BLaER1 treated with 17β-estradiol and CSF1 and Interleukin-3, amounts not matched to agents 10 nM and 100 nM (cell line): ENCODE data around the gene KIAA0232.

Experiments used
- H3K27ac ChIP-seq, 11 experiments: shearing (Covaris generic); formaldehyde crosslinking; 2 replicates each; pipeline ENCODE4 v1.8.1; 2022
- H3K27me3 ChIP-seq, 11 experiments: shearing (Covaris generic); formaldehyde crosslinking; 2 replicates each; pipeline ENCODE4 v1.8.1; 2022
- H3K36me3 ChIP-seq, 11 experiments: shearing (Covaris generic); formaldehyde crosslinking; 2 replicates each; pipeline ENCODE4 v1.8.1; 2022
- H3K4me1 ChIP-seq, 10 experiments: shearing (Covaris generic); formaldehyde crosslinking; 2 replicates each; pipeline ENCODE4 v1.8.1; 2022
- H3K4me2 ChIP-seq, 11 experiments: shearing (Covaris generic); formaldehyde crosslinking; 2 replicates each; pipeline ENCODE4 v1.8.1; 2022
- H3K4me3 ChIP-seq, 10 experiments: shearing (Covaris generic); formaldehyde crosslinking; 2 replicates each; pipeline ENCODE4 v1.8.1; 2022
- H3K9ac ChIP-seq, 11 experiments: shearing (Covaris generic); formaldehyde crosslinking; 2 replicates each; pipeline ENCODE4 v1.8.1; 2022
- H3K9me3 ChIP-seq, 11 experiments: shearing (Covaris generic); formaldehyde crosslinking; replicated peaks in 1 of 11; 2 replicates each; pipeline ENCODE4 v1.8.1; 2022
- H4K20me1 ChIP-seq, 11 experiments: shearing (Covaris generic); formaldehyde crosslinking; 2 replicates each; pipeline ENCODE4 v1.8.1; 2022
- Cebpa-rat ChIP-seq, 11 experiments: shearing (Covaris generic); IDR thresholded peaks; 2 replicates each; pipeline ENCODE4 v1.8.1; 2022

Gene KIAA0232

DNA sequence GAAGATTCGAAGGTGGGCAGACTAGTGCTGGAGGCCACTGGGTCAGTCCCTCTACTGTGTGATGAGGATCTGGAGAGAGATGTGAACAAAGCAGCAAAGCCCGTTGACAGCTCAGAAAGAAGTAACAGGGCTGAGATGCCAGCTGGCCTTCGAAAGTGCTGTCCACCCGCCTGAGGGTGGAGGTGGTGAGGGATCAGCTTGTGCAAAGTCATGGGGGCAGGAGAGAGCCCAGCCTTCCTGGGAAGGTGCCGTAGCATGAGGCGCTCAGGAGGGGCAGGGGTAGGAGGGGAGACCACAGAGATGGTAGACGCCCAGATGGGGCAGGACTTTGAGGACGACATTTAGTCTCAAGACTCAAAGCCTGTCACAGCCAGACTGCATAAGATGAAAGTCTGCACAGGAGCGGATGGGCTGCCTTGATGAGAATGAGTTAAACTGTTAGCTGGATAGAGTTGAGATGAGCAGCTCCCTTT is 146.8 kb downstream of the KIAA0232 start:
- H3K27me3 ChIP-seq: no peaks in the 10 kb centered on the region
- peak overlapping the region; percentile 81 to 98 (median 95) for H3K27ac ChIP-seq
- H3K4me1 ChIP-seq: peaks cover 89 to 98% (median 96%) of the 10 kb centered on the region in 10 experiments
- peak overlapping the region in 8 of 10 experiments; percentile 1 to 64 (median 44); a peak in 12 of 20 replicates for H3K4me3 ChIP-seq
- TF ChIP-seq Cebpa-rat (IDR thresholded peaks at IDR 0.05): no peak
- H3K36me3 ChIP-seq: peaks cover 54 to 80% (median 67%) of the 10 kb centered on the region in 11 experiments
- peak overlapping the region; percentile 64 to 94 (median 82) for H3K9ac ChIP-seq
- H3K9me3 ChIP-seq: peaks cover 0 to 29% (median 26%) of the 10 kb centered on the region in 11 experiments; a peak in 19 of 22 replicates
- peak overlapping the region; percentile 84 to 99 (median 96) for H3K4me2 ChIP-seq
- peaks cover 0 to 65% (median 6%) of the 10 kb centered on the region in 11 experiments; a peak in 11 of 22 replicates for H4K20me1 ChIP-seq

DNA sequence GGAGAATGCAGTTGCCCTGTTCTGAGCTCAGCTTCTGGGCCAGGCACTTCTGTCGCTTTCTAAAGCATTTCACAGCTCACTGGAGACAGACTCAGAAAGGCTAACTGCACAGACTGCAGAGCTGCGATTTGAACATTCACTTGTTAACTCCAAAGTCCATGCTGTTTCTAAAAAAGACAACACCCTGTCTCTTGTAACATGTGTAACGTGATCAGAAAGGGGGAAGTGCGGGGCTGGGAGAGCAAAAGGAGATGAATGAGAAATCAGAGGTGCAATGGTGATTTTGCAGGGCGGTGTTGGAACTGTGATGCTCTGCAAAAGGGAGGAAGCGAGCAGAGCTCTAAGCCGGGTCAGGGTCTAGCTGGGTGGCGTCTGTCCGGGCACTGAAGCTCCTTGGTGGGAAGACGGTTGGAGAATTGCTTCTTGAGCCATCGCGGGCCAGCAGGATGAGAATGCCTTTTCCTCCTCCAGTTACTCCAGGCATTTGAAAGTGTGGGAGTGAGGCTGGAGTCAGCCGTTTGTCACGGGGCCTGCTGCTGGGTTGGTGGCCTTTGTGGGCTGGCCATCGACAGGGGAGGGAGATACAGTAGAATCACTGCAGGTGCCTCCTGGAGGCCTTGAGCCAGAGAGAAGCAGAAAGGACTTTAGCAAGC is 147.4 kb downstream of the KIAA0232 start:
- TF ChIP-seq Cebpa-rat (IDR thresholded peaks at IDR 0.05): no peak
- Histone ChIP-seq H3K4me2 (peak overlapping the region; percentile 84 to 99 (median 96)), H3K4me3 (peak overlapping the region in 8 of 10 experiments; percentile 1 to 64 (median 44); a peak in 12 of 20 replicates), H3K36me3 (peaks cover 51 to 80% (median 67%) of the 10 kb centered on the region in 11 experiments), H3K4me1 (peaks cover 89 to 98% (median 96%) of the 10 kb centered on the region in 10 experiments), H3K27ac (peak overlapping the region; percentile 81 to 98 (median 95)), H3K27me3 (no peaks in the 10 kb centered on the region), H4K20me1 (peaks cover 0 to 59% (median 6%) of the 10 kb centered on the region in 11 experiments; a peak in 11 of 22 replicates), H3K9ac (peak overlapping the region; percentile 64 to 94 (median 82)), H3K9me3 (peaks cover 0 to 33% (median 27%) of the 10 kb centered on the region in 11 experiments; a peak in 19 of 22 replicates)

DNA sequence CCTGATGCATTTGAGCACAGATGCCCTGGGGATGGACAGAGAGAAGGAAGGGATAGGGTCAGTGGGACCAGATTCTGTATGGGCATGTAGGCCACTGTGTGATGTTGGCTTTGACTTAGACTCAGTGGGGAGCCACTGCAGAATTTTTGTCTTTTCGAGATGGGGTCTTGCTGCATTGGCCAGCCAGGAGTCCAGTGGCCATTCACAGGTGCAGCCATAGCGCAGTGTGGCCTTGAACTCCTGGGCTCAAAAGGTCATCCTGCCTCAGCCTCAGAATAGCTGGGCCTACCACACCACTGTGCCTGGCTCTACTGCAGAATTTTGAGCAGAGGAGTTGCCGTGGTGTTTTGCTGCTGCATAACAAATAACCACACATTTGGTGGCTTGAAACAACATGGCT is 149.9 kb downstream of the KIAA0232 start:
- H3K36me3 ChIP-seq: peaks cover 59 to 87% (median 81%) of the 10 kb centered on the region in 11 experiments
- H3K9me3 ChIP-seq: peaks cover 0 to 46% (median 37%) of the 10 kb centered on the region in 11 experiments; a peak in 19 of 22 replicates
- H4K20me1 ChIP-seq: peaks cover 0 to 35% (median 6%) of the 10 kb centered on the region in 11 experiments; a peak in 11 of 22 replicates
- no peak overlapping the region for H3K9ac ChIP-seq
- peaks cover 89 to 99% (median 97%) of the 10 kb centered on the region in 10 experiments for H3K4me1 ChIP-seq
- no peaks in the 10 kb centered on the region for H3K27me3 ChIP-seq
- peak overlapping the region in 9 of 11 experiments; percentile 10 to 99 (median 32); a peak in 12 of 22 replicates for H3K4me2 ChIP-seq
- TF ChIP-seq Cebpa-rat (IDR thresholded peaks at IDR 0.05): no peak
- H3K27ac ChIP-seq: peak overlapping the region in 9 of 11 experiments; percentile 7 to 96 (median 39); a peak in 12 of 22 replicates
- peak overlapping the region in 2 of 10 experiments; percentile 2 to 6; a peak in 1 of 20 replicates for H3K4me3 ChIP-seq

DNA sequence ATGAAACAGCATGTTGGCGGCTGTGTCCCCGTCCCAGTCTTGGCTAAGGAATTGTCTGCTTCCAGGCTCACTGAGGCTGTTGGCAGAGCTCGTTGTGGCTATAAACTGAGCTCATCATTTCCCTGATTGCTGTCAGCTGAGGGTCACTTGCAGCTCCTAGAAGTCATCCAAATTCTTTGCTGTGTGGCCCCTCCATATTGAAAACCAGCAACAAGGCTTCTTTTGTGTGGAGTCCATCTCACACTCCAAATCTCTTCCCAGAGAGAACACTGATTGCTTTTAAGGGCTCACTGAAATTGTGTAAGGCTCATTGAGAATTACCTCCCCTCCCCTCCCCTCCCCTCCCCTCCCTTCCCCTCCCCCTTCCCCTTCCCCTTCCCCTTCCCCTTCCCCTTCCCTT is 150.4 kb downstream of the KIAA0232 start:
- Histone ChIP-seq H3K9ac (no peak overlapping the region), H3K9me3 (peaks cover 0 to 46% (median 37%) of the 10 kb centered on the region in 11 experiments; a peak in 19 of 22 replicates), H4K20me1 (peaks cover 0 to 32% (median 6%) of the 10 kb centered on the region in 11 experiments; a peak in 11 of 22 replicates), H3K4me2 (peak overlapping the region in 9 of 11 experiments; percentile 10 to 99 (median 32); a peak in 12 of 22 replicates), H3K36me3 (peaks cover 56 to 87% (median 80%) of the 10 kb centered on the region in 11 experiments), H3K27me3 (no peaks in the 10 kb centered on the region), H3K27ac (peak overlapping the region in 9 of 11 experiments; percentile 7 to 96 (median 39); a peak in 12 of 22 replicates), H3K4me3 (peak overlapping the region in 2 of 10 experiments; percentile 2 to 6; a peak in 1 of 20 replicates), H3K4me1 (peaks cover 89 to 99% (median 97%) of the 10 kb centered on the region in 10 experiments)
- no peak for TF ChIP-seq Cebpa-rat (IDR thresholded peaks at IDR 0.05)
